NCI-H1048 (cell line): ENCODE measurements around the gene RNF149.
"Not testable (repeated sequence)": the region's sequence is repeated elsewhere in the genome, so short reads cannot be mapped to it uniquely, and the experiment has no call there.

Source experiments
- DNase-seq: peaks from one replicate; lab custom pipeline; 2025; lab: John Stamatoyannopoulos, UW

The RNF149 gene

GRCh38 chr2:101308432-101309210 is at the start of gene RNF149:
TSS of gene RNF149 (minus strand) at chr2:101308701. CDS start at chr2:101308588, 113 bp downstream.
- DNase-seq: peak; percentile 80

DNA sequence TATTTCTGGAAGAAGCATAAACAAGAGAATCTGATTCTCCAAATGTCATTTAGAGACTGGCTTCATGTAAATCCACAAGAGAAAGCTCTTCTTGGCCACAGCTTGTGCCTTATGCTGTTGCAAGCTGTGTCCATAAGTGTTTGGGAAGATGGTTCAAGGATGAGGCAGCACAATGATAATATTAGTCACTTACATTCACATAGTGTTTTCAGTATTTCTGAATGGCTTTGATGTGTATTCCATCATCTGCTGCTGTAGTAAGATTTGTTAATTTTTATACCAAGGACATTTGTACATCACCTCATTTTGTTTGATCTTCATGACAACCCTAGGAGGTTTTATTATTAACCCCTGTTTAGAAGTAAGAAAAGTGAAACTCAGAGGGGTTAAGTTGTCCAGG is 48.9 kb upstream of the RNF149 start:
- DNase-seq: no peak

- no peak for DNase-seq
These were observed 48.0 kb upstream of the RNF149 start for GRCh38 chr2:101356521-101356920.

DNA sequence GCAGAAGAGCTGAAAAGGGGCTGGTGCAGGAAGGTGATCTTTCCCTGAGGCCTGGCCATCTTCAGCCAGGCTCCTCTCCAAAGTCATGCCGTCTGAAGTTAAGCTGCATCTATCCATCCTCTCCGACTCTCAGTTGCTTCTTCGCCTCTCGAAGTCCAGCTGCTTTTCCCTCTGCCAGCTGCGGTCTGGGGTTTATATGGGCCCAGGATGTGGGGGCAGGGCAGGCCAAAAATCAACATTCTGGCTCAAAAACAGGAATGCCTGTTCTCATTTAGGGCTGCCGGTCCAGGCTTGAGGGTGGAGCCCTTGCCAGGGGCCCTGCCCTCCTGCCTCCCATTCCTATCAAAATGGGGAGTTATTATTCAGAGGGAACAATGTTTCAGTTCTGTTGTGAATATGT is 47.6 kb upstream of the RNF149 start:
- no peak for DNase-seq

DNA sequence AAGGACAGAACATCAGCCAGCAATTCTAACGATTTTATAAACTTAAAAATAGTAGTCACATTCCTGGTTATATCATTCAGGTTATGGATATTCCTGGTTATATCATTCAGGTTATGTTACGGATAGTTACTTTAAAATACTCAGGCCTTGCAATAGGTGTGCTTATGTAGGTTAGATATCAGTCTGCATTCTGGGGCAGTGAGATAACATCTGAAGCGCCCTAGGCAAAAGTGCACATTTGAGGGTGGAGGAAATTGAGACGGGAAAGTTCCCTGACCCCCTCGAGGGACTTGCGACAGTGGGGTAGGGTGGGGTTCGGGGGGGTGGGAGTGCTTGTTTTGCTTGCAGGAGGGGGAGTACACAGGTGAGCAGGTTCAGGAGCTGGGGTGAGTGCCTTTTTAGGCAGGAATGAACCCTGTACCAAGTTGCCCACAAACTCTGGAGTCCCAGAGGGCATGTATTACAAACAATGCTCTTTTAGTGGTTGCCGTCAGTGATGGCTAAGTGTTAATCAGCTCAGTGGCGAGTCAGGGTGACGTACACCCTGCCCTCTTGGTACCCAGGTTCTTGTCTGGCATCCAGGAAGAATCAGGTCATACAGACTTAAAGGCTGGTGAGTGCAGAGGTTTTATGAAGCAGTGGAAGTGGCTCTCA is 47.0 kb upstream of the RNF149 start:
- DNase-seq: no peak

DNA sequence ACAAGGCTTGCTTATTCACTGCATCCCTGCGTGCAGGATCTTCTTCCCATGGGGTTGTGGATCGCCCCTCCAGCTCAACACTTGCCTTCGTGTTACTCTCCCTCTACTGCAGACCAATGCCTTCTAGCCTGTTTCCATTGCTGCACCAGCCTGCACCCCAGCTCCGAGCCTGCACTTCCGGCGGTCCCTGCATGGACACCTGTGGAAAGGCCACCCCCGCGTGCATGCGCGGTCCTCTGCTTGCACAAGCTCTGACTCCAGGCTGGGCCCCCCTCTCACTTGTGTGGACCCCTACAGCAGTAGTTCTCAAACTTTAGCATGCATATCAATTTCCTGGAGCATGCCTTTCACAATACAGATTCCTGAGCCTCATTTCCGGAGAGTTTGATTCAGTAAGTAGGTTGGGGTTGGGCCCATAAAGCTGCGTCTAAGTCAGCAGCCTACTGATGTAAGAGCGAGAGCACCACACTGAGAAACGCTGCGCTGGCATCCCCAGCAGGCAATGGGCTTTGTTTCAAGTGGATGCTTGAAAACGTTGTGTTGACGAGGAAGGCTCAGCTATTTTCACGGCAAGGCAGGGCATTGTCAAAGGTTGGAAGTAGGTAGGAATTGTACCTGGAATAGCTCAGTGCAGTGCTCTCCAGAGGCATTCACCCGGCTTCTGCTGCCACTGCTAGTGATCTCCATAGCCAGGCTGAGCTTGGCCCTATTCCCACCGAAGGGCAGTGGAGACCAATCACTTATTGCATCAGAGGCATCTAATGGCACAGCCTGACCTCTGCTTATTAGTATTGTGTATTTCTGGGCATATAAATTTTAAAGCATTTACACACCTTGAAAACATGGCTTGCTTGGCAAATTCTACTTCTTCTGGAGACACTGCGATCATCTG is 46.2 kb upstream of the RNF149 start:
- DNase-seq: no peak

DNA sequence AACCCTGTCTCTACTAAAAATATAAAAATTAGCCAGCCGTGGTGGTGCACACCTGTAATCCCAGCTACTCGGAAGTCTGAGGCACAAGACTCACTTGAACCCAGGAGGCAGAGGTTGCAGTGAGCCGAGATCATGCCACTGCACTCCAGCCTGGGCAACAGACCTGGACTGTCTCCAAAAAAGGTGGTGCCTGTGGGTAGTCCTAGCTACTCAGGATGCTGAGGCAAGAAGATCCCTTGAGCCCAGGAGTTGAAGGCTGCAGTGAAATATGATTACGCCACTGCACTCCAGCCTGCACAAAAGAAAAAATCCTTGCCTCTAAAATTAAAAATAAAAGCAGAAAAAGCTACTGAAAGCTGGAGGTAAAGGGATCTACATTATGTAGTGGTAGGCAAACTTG is 44.1 kb upstream of the RNF149 start:
- not testable (repeated sequence) for DNase-seq

DNA sequence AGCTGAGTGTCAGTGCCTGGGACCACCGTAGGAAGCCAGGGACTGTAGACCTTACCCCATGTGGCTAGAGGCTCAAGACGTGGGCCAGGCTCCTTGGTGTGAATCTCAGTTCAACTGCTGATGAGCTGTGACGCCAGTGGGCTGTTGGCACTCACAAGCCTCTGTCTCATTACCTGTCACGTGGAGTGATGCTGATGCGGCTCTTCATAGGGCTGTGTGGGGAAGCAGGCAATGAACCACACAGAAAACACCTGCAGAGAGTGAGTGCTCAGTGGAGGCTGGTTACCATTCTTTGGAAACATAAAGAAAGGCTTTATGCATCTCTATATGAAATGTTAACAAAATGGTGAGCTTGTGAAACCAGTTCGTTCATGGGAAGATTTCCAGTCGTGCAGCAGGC is 42.7 kb upstream of the RNF149 start:
- no peak for DNase-seq

DNA sequence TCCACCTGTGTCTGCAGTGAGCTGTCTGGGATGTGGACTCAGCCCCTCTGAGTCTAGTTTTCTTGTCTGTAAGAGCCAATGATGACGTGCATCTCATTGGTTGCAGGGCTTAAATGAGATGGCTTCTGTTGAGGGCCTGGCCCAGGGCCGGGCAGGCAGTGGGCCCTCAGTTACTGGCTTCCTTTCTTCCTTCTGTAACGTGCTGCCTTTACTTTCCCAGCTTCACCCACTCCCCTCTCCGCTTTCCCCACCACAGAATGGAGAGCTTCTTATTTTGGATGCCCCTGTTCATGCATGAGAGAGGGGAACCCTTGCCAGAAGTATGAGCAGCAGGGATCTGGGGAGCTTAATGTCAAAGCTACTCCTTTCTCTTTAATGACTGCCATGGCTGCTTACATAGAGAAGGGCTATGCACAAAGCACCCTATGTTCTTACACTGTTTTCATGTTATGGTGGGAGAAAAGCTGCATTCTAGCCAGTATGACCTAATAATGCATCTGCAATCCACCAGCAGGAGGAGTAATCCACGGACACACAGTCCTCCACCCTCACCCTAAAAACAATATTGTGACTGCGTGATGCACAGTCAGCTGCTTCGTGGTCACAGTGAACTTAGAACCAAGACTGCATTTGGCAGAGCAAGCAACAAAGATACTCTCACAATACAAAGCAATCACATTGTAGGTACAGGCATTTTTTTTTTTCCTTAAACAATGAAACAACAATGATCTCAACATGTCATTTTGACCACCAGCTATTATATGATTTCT is 41.6 kb upstream of the RNF149 start:
- no peak for DNase-seq

DNA sequence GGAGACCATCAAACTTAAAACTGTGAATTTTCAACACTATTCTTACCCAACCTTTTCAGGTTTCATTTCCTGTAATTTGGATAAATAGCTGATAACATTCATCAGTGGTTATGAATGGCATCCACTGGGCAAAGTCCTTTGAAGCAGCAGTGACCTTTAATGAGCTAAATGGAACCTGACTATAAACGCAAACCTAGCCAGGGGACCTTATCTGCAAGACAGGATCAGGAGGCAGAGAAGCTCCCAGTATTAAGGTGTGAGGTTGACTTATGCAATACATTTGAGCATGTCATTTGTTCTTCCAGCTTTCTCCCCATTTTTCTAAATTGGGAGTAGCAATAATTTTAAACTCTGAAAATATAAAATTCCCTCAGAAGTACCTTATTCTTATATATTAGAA is 40.4 kb upstream of the RNF149 start:
- no peak for DNase-seq

DNA sequence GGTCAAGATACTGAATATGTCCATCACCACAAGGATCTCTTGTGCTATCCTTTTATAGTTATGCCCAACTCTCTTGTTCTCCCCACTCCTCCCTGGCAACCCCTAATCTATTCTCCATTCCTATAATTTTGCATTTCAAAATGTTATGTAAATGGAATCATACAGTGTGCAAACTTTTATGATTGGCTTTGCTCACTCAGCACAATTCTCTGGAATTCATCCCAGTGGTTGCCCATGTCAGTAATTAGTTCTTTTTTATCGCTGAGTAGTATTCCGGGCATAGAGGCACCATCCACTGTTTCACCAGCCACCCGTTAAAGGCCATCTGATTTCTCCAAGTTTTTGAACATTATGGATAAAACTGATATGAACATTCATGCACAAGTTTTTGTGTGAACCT is 38.4 kb upstream of the RNF149 start:
- no peak for DNase-seq

- DNase-seq: no peak
These were observed 35.6 kb upstream of the RNF149 start for GRCh38 chr2:101344137-101344536.

GRCh38 chr2:101342625-101343008 is 34.1 kb upstream of the RNF149 start:
- no peak for DNase-seq

DNA sequence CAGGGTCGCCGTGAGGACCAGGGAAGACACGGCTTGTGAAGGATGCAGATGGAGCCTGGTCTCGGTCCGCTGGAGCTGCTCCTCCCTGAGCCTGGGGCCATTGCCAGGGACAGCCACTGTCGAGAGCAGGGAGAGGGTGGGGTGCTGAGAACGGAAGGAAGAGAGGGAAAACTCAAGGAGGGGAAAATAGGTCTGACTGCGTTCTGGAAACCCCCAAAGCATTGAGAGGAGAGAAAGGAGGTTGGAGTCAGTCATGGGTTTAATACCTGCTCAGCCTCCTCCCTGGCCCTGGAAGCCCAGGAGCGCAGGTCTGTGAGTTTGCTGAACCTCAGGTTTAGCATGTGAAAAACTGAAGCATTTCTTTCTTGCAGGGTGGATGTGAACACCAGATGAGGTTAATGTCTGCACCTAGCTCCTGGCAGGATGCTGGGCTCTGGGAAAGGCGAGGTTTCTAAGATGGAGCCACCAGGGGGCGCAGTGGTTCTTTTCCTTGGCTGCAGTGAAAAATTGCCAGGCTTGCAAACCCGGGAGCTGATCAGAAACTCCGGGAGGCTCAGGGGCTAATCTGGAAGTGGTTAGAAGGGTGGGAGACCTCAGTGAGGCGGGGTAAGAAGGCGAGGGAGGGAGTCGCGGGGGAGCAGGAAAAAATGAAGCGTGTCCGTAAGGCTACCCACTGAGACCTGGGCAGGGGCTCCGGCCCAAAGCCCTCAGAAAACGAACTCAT is 33.6 kb upstream of the RNF149 start:
- peak; percentile 67 for DNase-seq

DNA sequence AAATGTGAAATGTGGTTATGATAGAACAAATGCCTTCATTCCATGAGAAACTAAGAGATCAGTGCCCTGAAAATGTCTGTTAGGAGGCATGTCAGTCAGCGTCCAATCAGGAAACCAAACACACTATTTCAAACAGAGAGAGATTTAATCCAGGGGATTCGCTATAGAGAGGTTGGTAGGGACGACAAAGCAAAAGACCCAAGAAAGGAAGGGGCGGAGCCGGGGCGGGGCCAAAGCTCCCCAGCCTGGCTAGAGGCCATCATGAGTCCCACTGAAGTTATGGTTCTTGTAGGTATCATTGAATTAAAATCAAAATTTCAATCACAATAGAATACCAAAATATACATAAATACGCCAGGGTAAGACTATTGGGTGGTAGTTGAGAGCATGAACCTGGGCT is 32.9 kb upstream of the RNF149 start:
- no peak for DNase-seq

GRCh38 chr2:101340141-101340551 is 31.6 kb upstream of the RNF149 start:
- no peak for DNase-seq

DNA sequence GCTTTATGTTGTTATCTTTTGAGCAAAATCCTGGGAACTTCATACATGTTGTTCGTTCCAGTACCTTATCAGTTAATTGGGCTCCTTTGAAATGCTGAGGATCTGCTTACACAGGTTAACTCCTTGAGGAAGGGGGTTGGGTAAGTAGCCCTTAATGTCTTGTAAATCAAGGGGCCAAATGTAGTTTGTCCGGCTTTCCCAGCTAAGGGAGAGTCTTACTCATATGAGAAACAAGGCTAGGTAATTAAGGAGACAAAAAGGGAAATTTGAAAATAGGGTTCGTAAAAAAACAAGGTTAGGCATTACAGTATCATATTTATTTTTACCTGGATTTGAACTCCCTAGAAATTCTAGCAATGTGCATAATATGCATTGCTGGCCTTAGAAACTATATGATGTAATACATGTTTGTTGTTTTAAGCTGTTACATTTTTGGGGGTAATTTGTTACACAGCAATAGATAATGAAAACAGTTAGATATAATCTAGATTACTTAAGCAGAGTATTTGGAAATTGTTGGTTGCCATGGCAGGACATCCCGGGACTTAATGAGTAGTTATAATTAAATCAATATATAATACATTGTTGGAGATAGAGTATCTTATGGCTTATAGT is 30.9 kb upstream of the RNF149 start:
- no peak for DNase-seq

DNA sequence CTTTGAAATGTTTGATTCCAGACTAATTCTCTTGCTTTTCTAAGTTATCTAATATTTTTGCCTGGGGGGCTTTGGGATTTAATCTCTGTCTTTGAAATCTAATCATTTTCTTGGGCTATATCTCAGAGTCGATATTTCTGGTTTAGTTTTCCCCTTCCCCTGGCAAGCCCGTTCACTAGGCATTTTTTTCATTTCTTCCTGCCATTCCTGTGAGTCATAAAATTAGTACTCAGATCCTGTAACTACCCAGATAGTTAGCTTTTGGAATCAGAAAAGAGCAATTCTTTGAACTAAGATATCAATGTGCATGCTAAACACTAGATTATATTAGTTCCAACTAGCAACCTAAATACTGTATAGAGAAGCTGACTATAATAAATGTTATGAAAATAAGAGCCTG is 29.4 kb upstream of the RNF149 start:
- DNase-seq: no peak

DNA sequence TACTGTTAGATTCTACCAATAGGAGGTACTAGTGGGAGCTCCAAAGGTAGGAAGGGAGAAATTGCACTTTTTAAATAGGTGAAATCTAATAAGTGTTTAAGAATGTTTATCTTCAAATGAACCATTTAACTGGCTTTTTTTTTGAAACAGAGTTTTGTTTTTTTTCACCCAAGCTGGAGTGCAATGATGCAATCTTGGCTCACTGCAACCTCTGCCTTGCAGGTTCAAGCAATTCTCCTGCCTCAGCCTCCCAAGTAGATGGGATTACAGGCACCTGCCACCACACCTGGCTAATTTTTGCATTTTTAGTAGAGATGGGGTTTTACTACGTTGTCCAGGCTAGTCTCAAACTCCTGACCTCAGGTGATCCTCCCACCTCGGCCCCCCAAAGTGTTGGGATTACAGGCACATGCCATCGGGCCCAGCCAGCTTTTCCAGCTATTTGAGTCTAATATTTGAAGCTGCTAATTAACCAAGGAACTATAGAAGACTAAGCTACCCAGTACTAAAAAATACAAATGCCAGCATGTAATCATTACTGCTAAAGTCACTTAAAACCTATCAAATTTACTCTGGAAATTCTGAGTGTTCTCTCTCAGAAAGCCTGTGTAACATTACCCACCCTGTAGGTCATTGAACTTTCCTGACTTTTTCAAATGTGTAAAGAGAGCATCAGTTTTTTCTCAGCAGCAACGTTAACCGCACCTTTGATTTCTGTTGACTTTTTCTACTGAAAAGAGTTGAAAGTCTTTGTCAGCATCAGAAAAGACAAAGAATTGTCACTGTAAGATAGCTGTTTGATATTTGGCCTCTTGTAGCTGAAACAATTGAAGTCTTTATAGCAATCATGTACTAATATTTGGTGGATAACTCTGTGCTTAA is 24.6 kb upstream of the RNF149 start:
- DNase-seq: no peak

DNA sequence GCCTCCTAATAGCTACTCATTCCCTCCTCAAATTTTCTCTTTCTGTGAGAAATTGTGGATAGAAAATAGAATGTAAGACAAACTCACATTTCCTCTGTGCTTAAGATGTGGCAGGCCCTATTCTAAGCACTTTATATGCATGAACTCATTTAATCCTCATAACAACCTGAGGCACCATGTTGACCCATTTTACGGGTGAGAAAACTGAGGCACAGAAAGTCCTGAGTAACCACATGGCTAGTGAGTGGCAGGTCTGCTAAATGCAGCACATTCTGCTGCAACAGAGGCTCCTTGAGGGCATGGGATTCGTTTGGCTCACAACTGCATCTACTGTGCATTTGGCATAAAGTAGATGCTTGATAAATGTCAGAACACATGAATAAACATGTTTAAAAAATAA is 22.7 kb upstream of the RNF149 start:
- DNase-seq: no peak
